GM18861 (cell line): ENCODE results near the gene TRIO.
A peak's percentile ranks its signal among the peaks of the same experiment; 100 is the strongest.

Source experiments
- ATAC-seq: cut with Tn5 transposase; IDR thresholded peaks from one replicate; pipeline ENCODE4 v1.9.1; 2021; ENCODE audit not compliant: unreplicated experiment

TRIO gene

GRCh38 chr5:14347522-14347921, 204.4 kb downstream of the TRIO start:
- ATAC-seq = no peak

- ATAC-seq = no peak
These were observed 205.0 kb downstream of the TRIO start for GRCh38 chr5:14348142-14348541.

- no peak for ATAC-seq
These were observed 205.9 kb downstream of the TRIO start for GRCh38 chr5:14349029-14349428.

- no peak for ATAC-seq
These were observed 208.0 kb downstream of the TRIO start for GRCh38 chr5:14351086-14351661.

GRCh38 chr5:14351845-14352712, 208.9 kb downstream of the TRIO start:
- ATAC-seq = peak; percentile 86

- no peak for ATAC-seq
These were observed 210.8 kb downstream of the TRIO start for GRCh38 chr5:14353726-14354474.

- no peak for ATAC-seq
These were observed 212.2 kb downstream of the TRIO start for GRCh38 chr5:14355391-14355790.

- no peak for ATAC-seq
These were observed 213.2 kb downstream of the TRIO start for GRCh38 chr5:14356305-14356704.

- ATAC-seq = no peak
These were observed 214.3 kb downstream of the TRIO start for GRCh38 chr5:14357441-14357840.

- no peak for ATAC-seq
These were observed 214.7 kb downstream of the TRIO start for GRCh38 chr5:14357851-14358250.

- no peak for ATAC-seq
These were observed 215.4 kb downstream of the TRIO start for GRCh38 chr5:14358536-14358935.

- no peak for ATAC-seq
These were observed 216.2 kb downstream of the TRIO start for GRCh38 chr5:14359069-14360043.

- ATAC-seq = no peak
These were observed 219.3 kb downstream of the TRIO start for GRCh38 chr5:14362491-14362890.

- ATAC-seq = no peak
These were observed 221.0 kb downstream of the TRIO start for GRCh38 chr5:14364096-14364495.

GRCh38 chr5:14364576-14365472, 221.7 kb downstream of the TRIO start:
- ATAC-seq = no peak

GRCh38 chr5:14365831-14366430, 222.8 kb downstream of the TRIO start:
- ATAC-seq = no peak

GRCh38 chr5:14366763-14367162, 223.6 kb downstream of the TRIO start:
- no peak for ATAC-seq

- ATAC-seq = no peak
These were observed 224.2 kb downstream of the TRIO start for GRCh38 chr5:14367364-14367763.

GRCh38 chr5:14369780-14370179, 226.6 kb downstream of the TRIO start:
- ATAC-seq = no peak
